ENCODE data around the gene ENTPD7.
A peak's percentile ranks its signal among the peaks of the same experiment; 100 is the strongest.

The ENTPD7 gene

GRCh38 chr10:99720387-99720786, 61.1 kb downstream of the ENTPD7 start:
- no peak overlapping the region for H3K4me3 ChIP-seq (ENCODE audit: insufficient read depth, low read length, poor library complexity, severe bottlenecking)
- peaks cover 10% of the 10 kb centered on the region; the same call in 1 of the 2 replicates for H3K36me3 ChIP-seq (ENCODE audit: low read length)
- no peak overlapping the region for H3K4me2 ChIP-seq (ENCODE audit: low read depth, low read length, poor library complexity, severe bottlenecking)
- no peaks in the 10 kb centered on the region for H4K20me1 ChIP-seq (ENCODE audit: low read depth, low read length)
- no peaks in the 10 kb centered on the region for H3K9me2 ChIP-seq (replicated peaks; ENCODE audit: insufficient read depth, low read length)
- no peak overlapping the region for H3K27ac ChIP-seq (ENCODE audit: low read depth, low read length)
- no peak overlapping the region for H3K9ac ChIP-seq (ENCODE audit: low read length)
- no peaks in the 10 kb centered on the region for H3K79me2 ChIP-seq (ENCODE audit: insufficient read depth, low read length)
- no peaks in the 10 kb centered on the region for H3K9me3 ChIP-seq (ENCODE audit: insufficient read depth, low read length)
- no peak for TF ChIP-seq EZH2phosphoT487 (conservative IDR thresholded peaks at IDR 0.05; ENCODE audit: low read length)
- TF ChIP-seq CTCF (IDR thresholded peaks at IDR 0.05; ENCODE audit: insufficient read depth, low read length, poor library complexity, severe bottlenecking), result no peak
- no peaks in the 10 kb centered on the region for H3F3A ChIP-seq (ENCODE audit: insufficient read depth)
- no peaks in the 10 kb centered on the region for H3K27me3 ChIP-seq (ENCODE audit: low read length)
- no peak overlapping the region for H2AFZ ChIP-seq (ENCODE audit: low read depth, low read length, severe bottlenecking)

- peaks cover 41% of the 10 kb centered on the region for H3K79me2 ChIP-seq (ENCODE audit: insufficient read depth, low read length)
- no peak overlapping the region for H2AFZ ChIP-seq (ENCODE audit: low read depth, low read length, severe bottlenecking)
Observed at GRCh38 chr10:99730026-99730425, 70.7 kb downstream of the ENTPD7 start.

GRCh38 chr10:99731306-99732032, 72.2 kb downstream of the ENTPD7 start:
- Histone ChIP-seq H3K27me3 (ENCODE audit: low read length) (no peaks in the 10 kb centered on the region), H3K9me2 (replicated peaks; ENCODE audit: insufficient read depth, low read length) (no peaks in the 10 kb centered on the region), H3F3A (ENCODE audit: insufficient read depth) (no peaks in the 10 kb centered on the region), H3K27ac (ENCODE audit: low read depth, low read length) (peak overlapping the region; percentile 59), H3K79me2 (ENCODE audit: insufficient read depth, low read length) (peaks cover 43% of the 10 kb centered on the region), H4K20me1 (ENCODE audit: low read depth, low read length) (no peaks in the 10 kb centered on the region), H3K4me3 (ENCODE audit: insufficient read depth, low read length, poor library complexity, severe bottlenecking) (peak overlapping the region; percentile 96), H3K9me3 (ENCODE audit: insufficient read depth, low read length) (no peaks in the 10 kb centered on the region), H3K4me2 (ENCODE audit: low read depth, low read length, poor library complexity, severe bottlenecking) (peak overlapping the region; percentile 88), H3K36me3 (ENCODE audit: low read length) (peaks cover 12% of the 10 kb centered on the region), H3K9ac (ENCODE audit: low read length) (peak overlapping the region; percentile 95), H2AFZ (ENCODE audit: low read depth, low read length, severe bottlenecking) (peak overlapping the region; percentile 85)
- TF ChIP-seq EZH2phosphoT487 (conservative IDR thresholded peaks at IDR 0.05; ENCODE audit: low read length), result no peak
- no peak for TF ChIP-seq CTCF (IDR thresholded peaks at IDR 0.05; ENCODE audit: insufficient read depth, low read length, poor library complexity, severe bottlenecking)

More at GRCh38 chr10:99730026-99730425, 70.7 kb downstream of the ENTPD7 start:
- no peaks in the 10 kb centered on the region for H3K9me2 ChIP-seq (replicated peaks; ENCODE audit: insufficient read depth, low read length)
- H3K36me3 ChIP-seq (ENCODE audit: low read length), result peaks cover 11% of the 10 kb centered on the region; the same call in 1 of the 2 replicates
- H3K27me3 ChIP-seq (ENCODE audit: low read length), result no peaks in the 10 kb centered on the region
- no peaks in the 10 kb centered on the region for H3K9me3 ChIP-seq (ENCODE audit: insufficient read depth, low read length)
- H4K20me1 ChIP-seq (ENCODE audit: low read depth, low read length), result no peaks in the 10 kb centered on the region
- H3K4me2 ChIP-seq (ENCODE audit: low read depth, low read length, poor library complexity, severe bottlenecking), result no peak overlapping the region
- no peak overlapping the region for H3K27ac ChIP-seq (ENCODE audit: low read depth, low read length)
- H3K9ac ChIP-seq (ENCODE audit: low read length), result no peak overlapping the region
- no peaks in the 10 kb centered on the region for H3F3A ChIP-seq (ENCODE audit: insufficient read depth)
- H3K4me3 ChIP-seq (ENCODE audit: insufficient read depth, low read length, poor library complexity, severe bottlenecking), result no peak overlapping the region
- TF ChIP-seq EZH2phosphoT487 (conservative IDR thresholded peaks at IDR 0.05; ENCODE audit: low read length), result no peak
- TF ChIP-seq CTCF (IDR thresholded peaks at IDR 0.05; ENCODE audit: insufficient read depth, low read length, poor library complexity, severe bottlenecking), result no peak

All from SU-DHL-6 (cell line).